Activated CD4-positive, alpha-beta T cell treated with anti-CD3 and anti-CD28 coated beads, Interleukin-2, Interleukin-6, amounts not matched to agents 100 ng/mL and 50 ng/mL, durations not matched to agents 16 hours and 8 hours (primary cell): Measurements from ENCODE around the gene ABCF3.

Source experiments
- DNase-seq: peaks from one replicate; pipeline ENCODE4 v3.0.0-alpha.2; 2020

ABCF3 gene

DNA sequence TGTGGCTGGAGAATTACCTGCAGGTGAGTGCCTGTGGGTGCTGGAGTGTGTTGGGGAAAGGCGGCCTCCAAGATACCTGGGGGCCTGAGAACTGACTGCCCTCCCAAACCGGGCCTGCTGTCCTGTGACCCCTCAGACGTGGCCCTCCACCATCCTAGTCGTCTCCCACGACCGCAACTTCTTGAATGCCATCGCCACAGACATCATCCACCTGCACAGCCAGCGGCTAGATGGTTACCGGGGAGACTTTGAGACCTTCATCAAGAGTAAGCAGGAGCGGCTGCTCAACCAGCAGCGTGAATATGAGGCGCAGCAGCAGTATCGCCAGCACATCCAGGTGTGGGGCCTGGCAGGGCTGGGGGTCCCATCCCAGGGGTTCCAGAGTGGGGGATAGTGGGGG, 3.4 kb downstream of the ABCF3 start:
- DNase-seq = no peak

- no peak for DNase-seq
Measured at GRCh38 chr3:184192889-184193288, 6.9 kb downstream of the ABCF3 start.

DNA sequence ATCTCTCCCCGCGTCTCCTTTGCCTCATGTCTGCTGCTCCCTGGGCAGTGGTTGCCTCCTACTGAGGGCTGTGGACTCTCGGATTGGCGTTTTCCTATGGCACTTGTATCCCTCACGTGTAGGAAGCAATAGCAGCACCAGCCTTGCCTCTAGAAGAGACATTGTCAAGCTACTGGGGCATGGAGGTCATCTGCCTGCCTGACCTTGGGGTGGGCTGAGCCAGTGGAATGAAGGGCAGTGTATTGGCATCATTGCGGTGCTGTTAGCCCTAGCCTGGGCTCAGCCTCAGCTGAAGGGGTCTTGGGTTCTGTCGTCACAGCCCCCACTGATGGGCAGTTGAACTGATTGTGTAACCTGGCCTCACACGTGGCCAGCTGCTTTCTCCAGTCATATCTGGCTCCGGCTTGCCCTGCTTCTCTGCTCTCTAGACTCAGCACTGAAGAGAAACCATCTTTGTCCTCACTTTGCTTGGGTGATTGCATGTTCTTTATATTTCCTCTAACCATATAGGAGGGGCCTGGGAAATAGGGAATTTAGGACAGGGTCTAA, 8.1 kb downstream of the ABCF3 start:
- no peak for DNase-seq

DNA sequence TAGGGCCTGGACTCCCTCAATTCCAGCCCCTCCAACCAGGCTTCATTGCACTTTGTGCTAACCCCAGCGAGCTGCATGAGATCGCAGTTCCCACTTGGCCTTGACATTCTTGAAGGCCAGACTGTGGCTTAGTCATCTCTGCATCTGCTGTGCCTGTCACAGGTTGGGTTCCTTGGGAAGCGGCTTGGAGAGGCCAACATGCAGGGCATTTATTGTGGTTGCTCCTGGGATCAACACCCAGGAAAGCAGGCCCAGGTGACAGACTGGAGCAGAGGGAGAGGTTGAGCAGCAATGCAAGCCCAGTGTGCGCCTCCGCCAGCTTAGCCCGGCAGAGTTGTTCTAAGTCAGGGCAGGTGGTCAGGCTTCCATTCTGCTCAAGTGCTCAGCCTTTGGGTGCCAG, 10.5 kb downstream of the ABCF3 start:
- no peak for DNase-seq

DNA sequence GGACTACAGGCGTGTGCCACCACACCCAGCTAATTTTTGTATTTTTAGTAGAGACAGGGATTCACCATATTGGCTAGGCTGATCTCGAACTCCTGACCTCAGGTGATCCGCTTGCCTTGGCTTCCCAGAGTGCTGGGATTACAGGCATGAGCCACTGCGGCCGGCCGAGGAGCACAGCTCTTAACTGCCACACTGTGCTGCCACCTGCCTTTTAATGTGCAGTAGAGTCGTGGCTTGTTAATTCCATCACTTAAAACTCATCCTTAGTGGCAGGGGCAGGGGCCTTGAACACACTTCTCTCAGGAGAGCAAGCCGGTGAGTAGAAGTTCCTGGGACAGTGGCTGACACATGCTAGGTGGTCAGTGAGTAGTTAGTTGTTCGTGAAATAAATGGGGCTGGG, 12.5 kb downstream of the ABCF3 start:
- DNase-seq = no peak

DNA sequence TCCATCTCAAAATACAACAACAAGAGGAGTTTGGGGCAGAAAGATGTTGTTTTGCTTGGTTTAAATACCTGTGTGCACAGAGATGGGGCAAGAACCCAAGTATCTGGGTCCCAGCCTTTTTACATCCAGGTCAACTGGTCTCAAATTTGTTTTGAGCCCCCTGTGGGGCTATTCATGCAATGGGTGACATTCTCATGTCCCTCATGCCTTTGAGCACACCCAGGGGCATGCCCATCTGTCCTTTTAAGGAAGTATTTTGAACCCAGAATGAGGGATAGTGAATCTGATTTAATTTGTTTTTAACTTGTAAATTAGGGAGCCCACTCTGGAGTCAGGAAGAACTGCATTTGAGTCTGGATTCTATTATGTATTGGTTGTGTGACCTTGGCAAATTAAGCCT, 14.8 kb downstream of the ABCF3 start:
- no peak for DNase-seq

DNA sequence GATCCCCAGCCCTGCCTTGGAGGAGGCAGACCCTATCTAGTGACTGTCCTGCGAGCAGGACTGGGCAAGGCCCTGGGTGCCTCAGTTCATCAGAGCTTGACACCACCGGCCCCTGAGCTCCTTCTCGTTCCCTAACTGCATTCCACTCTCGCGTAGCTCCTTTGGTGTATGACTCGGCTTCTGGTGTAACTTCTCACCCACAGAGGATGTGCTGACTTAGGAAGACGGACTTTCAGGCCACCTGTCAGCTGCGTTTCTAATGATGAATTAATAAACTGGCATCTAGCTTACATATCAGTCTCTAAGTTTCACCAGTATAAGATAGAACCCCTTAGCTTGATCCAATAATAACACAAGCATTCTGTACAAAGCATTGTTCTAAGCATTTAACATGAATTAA, 17.5 kb downstream of the ABCF3 start:
- no peak for DNase-seq

- DNase-seq = no peak
Measured at GRCh38 chr3:184209146-184209923, 23.3 kb downstream of the ABCF3 start.

GRCh38 chr3:184211297-184211696, 25.3 kb downstream of the ABCF3 start:
- no peak for DNase-seq

DNA sequence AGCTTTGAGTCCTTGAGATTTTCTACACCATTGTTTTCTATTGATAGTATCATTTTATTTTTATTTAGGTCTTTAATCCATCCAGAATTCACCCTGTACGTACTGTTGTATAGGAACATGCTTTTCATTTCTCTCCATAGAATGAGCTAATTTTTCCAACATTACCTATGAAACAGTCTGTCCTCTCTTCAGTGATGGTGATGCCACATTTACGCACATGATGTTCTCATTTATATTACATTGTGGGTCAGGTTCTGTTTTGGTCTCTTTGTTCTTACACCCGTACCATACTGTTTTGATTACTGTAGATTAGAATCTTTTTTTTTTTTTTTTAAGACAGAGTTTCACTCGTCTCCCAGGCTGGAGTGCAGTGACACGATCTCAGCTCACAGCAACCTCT, 25.7 kb downstream of the ABCF3 start:
- no peak for DNase-seq

DNA sequence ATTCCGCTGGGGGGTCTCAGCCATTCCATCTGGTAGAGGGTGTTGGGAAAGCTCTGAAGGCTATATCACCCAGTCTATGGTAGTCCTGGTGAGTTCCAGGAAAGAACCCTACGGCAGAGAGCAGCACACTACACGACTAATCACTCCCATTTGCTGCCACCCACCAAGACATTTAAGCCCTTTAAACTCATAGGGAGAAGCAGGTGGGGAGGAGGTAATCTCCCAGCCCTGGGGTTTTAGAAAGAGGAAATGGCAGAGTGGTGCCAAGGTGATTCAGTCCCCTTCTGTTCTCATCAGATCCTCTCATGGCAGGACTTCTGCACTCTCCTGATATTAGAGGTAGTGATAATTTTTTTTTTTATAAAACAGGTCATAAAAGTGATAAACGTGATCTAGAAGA, 32.8 kb downstream of the ABCF3 start:
- DNase-seq = no peak

DNA sequence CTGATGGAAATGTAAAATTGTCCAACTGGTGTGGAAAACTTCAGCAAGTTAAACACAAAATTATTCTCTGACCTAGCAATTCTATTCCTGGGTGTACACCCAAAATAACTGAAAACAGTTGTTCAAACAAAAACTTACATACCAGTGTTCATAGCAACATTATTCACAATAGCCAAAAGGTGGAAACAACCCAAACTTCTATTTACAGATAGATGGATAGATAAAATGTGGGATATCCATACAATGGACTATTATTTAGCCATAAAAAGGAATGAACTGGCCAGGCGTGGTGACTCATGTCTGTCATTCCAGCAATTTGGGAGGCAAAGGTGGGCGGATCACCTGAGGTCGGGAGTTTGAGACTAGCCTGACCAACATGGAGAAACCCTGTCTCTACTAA, 36.5 kb downstream of the ABCF3 start:
- no peak for DNase-seq

DNA sequence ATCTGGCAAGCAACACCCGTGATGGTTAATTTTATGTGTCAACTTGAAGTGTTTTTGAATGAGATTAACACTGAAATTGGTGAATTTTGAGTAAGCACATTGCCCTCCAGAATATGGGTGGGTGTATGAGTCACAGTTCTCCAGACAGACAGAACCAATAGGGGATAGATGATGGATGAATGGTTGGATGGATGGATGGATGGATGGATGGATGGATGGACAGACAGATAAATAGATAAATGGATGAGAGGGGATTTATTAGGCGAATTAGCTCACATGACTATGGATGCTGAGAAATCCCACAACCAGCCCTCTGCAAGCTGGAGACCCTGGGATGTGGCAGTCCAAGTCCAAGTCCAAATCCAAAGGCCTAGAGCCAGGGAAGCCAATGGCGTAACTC, 37.9 kb downstream of the ABCF3 start:
- DNase-seq = no peak

DNA sequence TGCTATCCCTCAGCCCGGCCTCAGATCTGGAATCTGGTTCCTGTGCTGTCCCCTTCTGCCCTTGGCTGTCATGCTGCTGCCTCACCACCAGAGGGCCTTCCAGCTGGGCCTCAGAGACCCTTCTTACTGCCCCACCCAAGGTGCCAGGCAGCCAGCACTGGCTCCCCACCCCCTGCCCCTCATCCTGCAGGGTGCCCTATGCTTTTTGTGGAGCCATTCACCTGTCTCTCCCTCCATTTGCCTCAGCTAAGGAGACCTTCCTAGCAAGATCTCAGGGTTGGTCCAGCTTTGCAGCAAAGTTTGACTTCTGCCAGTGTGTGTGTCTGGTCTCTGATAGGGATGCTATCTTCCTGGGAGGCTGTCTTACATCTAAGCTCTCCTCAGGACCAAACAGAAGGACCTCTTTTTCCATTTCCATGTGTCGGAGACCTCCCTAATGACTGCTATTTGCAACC, 41.5 kb downstream of the ABCF3 start:
- peak; percentile 61 for DNase-seq

DNA sequence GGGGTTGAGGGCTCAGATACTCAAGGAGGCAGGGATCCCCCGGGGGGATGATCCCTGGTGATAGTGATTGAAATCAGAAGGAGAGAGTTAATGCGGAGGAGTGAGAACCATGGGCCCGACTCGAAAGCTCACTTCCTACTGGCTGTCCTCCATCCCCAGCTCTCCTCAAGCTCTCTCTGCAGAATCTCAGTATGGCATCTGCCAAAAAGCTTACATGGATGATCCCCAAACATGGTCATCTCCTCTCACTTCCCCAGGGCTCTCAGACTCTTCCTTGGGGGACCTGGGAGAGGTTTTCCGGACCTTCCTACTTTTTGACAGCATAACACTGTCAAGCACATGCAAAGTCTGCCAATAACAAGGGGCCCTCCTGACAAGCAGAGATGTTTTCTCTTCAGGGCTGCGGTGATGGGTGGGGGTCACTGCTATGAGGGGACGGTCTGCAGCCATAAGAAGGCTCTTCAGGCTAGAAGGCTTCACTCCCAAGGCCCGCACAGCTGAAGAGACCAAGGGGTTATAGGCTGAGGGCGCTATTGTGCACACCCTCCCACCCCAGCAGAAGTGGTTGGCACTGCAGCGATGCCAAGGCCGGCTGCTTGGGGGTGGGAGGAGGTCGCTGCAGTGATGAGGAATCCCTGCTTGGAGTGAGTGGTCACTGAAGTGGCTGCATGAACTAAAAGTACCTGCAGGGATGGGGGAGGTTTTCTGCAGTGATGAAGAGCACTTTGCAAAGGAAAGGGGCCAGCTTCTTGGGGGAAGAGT, 42.6 kb downstream of the ABCF3 start:
- DNase-seq = no peak

DNA sequence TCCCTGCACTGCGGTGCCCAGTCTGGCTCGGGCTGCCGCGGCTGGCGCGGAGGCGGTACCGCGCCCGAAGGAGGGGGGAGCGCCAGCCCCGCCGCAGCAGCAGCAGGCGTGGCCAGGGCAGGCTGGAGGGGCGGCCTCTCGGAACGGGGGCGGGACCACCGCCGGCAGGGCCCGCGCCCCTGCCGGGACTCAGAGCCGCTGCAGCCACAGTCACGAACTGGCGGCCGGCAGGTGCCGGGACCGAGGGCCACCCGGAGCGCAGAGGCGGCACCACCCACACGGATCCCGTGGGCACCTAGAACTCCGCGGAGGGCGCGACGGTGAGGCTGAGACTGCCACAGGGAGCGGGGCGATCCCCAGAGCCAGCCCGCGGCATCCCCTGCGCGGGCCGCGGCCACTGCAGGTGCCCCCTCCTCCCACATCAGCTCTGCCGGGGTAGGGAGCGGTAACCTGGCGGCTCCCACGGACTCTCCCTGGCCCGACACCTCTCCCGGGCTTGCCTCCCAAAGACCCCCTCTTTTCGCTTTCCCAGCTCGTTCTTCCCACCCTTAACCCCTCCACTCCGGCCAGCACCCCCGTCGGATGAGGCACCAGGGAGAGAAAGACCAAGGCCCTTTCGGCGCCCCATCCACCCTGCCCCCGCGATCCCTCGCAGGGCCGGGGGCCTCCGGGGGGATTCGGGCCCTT, 43.5 kb downstream of the ABCF3 start, which contains the start of gene VWA5B2:
VWA5B2 (plus strand) TSS at position 192 of the 687 bp plus-strand sequence. CDS start 944 bp downstream, outside the sequence.
- peak; percentile 55 for DNase-seq

DNA sequence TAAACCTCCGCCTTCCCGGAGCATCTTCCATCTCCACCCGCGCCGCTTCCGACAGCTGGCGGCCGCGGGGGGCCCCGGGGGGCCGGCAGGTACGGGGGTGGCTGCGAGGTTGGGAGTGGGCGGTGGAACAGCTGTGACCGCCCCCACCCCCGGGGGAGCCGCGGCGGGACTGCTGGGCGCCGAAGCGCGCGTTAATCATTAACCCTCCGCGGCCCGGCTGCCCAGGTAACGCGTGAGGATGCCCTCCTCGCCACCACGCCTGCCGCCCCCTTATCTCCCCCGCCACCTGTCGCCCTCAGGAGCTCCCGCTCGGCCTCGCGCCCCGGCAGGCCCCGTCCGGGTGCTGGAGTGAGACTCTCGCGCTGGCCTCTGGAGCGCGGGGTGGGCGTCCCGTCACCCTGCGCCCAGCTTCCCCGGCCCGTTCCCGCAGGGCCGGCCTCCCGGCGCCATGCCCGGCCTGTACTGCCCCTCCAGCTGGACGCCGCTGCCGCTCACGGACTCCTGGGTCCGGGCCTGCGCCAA, 44.1 kb downstream of the ABCF3 start:
- no peak for DNase-seq

- no peak for DNase-seq
Measured at GRCh38 chr3:184230603-184231528, 44.9 kb downstream of the ABCF3 start.

GRCh38 chr3:184231671-184232070, 45.7 kb downstream of the ABCF3 start:
- DNase-seq = no peak

DNA sequence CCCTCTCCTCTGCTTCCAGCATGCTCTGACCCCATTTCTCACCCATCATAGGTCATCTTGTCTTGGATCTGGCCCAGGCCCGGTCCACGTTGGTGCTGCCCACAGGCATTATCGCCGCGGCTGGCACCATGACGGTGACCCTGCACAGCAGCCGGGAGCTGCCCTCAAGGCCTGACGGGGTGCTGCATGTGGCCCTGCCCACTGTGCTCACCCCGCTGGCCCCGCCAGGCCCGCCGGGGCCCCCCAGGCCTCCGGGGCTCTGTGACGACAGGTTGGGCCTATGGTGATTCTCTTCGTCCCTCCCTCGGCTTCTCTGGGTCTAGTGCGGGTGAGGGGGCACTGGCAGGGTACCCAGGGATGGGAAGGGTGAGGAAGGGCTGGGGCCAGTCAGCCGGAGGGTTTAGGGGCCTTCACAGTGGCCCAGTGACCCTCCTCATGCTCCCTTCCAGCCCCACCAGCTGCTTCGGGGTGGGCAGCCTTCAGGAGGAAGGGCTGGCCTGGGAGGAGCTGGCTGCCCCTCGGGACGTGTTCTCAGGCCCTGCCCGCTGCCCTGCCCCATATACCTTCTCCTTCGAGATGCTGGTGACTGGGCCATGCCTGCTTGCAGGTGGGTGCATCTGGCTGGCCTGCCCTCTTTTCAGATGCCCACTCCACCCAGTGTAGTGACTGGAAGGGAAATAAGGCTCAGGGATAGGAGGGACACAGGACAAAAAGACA, 47.3 kb downstream of the ABCF3 start:
- DNase-seq = no peak

DNA sequence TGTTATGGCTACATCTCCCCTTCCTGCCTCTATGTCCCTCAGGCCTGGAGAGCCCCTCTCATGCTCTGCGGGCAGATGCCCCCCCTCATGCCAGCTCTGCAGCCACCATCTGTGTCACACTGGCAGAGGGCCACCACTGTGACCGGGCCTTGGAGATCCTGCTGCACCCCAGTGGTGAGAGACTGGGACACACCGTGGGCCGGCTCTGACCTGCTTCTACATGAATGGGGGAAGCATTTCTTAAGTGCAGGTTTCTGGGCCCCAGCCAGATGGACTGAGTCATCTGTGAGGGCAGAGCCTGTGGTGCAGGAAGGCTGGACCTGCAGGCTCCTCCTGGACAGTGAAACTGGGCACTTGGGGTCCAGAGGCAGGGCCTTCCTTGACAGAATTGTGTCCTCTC, 48.2 kb downstream of the ABCF3 start:
- no peak for DNase-seq
